ENCODE results near the gene CRMP1.

DNA sequence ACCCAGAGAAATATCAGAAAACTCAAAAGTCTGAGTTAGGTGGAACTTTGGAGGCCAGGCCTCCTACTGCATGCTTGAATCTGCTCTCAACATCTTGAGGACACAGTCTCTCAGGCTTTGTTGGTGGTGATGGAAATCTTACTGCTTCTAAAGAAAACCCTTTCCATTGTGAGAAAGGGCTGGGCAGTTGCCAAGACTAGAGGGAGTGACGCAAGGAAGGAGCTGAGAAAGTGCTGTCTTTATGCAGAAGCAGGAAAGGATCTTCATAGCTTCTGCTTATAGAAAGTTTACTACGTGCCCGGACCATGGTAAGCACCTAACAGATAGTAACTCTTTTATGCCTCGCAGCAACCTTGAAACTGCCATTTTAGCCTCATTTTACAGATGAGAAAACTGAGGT, 2.4 kb upstream of the CRMP1 start:
- TF ChIP-seq POLR2A (IDR thresholded peaks at IDR 0.05; ENCODE audit: low read length) (no peak), GATA1 (IDR thresholded peaks at IDR 0.05; ENCODE audit: low read depth, low read length) (no peak)

Data from erythroblast (primary cell).